ENCODE data around the gene EEF1A2.

GRCh38 chr20:63487781-63488241, 11.1 kb downstream of the EEF1A2 start:
- TF ChIP-seq CTCF (IDR thresholded peaks at IDR 0.05; ENCODE audit: low read length) (no peak), EZH2 (IDR thresholded peaks at IDR 0.05; ENCODE audit: borderline replicate concordance, low read length) (no peak)

Data from OCI-LY1 (cell line).